IMR-90 (cell line): ENCODE measurements around the gene C16orf90. TPM values are rescaled to one million over a fixed set of nuclear protein-coding genes. Genes with fewer than 3 reads are reported as not detected.

ENCODE experiments used
- ATAC-seq: fragments of 200-7000 bp; cut with Tn5 transposase; 2 replicates; pipeline ENCODE4 v1.9.1; 2020; ENCODE audit warnings: low read depth, mild to moderate bottlenecking, moderate library complexity
- BruUV-seq: library from RNA; stranded (reverse); fragments of 400-500 nt; replicated peaks from 2 replicates; lab custom pipeline; 2021; lab: Mats Ljungman, UMichigan
- CTCF ChIA-PET: fragments of 300-600 bp; formaldehyde crosslinking; extraction: SDS; loops from one replicate; lab custom pipeline; 2021; ENCODE audit warnings: antibody characterized with exemption; lab: Yijun Ruan, JAX
- POLR2A ChIA-PET: fragments of 300-600 bp; sonication (Branson Sonifier 250); formaldehyde crosslinking; loops from one replicate; lab custom pipeline; 2022; ENCODE audit warnings: antibody characterized with exemption; ENCODE audit not compliant: unreplicated experiment; lab: Charles Lee
- DNase-seq: peaks from one replicate; pipeline ENCODE4 v3.0.0; 2013
- H2AFZ ChIP-seq: replicated peaks from 2 replicates; pipeline ENCODE3; 2013; ENCODE audit warnings: low read length, mild to moderate bottlenecking; ENCODE audit not compliant: poor library complexity
- H2AK5ac ChIP-seq: 2 replicates; pipeline ENCODE4 v1.6.1; 2013; ENCODE audit warnings: low read depth, low read length, inconsistent platforms
- H2AK9ac ChIP-seq: replicated peaks from 2 replicates; pipeline ENCODE3; 2013; ENCODE audit warnings: mild to moderate bottlenecking, low read depth, low read length, moderate library complexity; ENCODE audit not compliant: poor library complexity
- H2BK120ac ChIP-seq: 2 replicates; pipeline ENCODE4 v1.6.1; 2013; ENCODE audit warnings: low read depth, low read length, inconsistent platforms
- H2BK15ac ChIP-seq: 3 replicates; pipeline ENCODE4 v1.6.1; 2013; ENCODE audit warnings: low read depth, low read length, inconsistent platforms
- H2BK20ac ChIP-seq: 2 replicates; pipeline ENCODE4 v1.6.1; 2013; ENCODE audit warnings: low read depth, mild to moderate bottlenecking, inconsistent platforms, low read length, moderate library complexity
- H2BK5ac ChIP-seq: 2 replicates; pipeline ENCODE4 v1.6.1; 2013; ENCODE audit warnings: mild to moderate bottlenecking, low read depth, low read length, inconsistent platforms; ENCODE audit not compliant: poor library complexity, severe bottlenecking
- H3K14ac ChIP-seq: replicated peaks from 2 replicates; pipeline ENCODE4 v1.6.1; 2013; ENCODE audit warnings: low read depth, low read length, inconsistent platforms
- H3K18ac ChIP-seq: 2 replicates; pipeline ENCODE4 v1.6.1; 2013; ENCODE audit warnings: low read depth, low read length, control low read depth
- H3K23ac ChIP-seq: 2 replicates; pipeline ENCODE4 v1.6.1; 2013; ENCODE audit warnings: low read depth, low read length, inconsistent platforms
- H3K27ac ChIP-seq: 2 replicates; pipeline ENCODE4 v1.5.1; 2013; ENCODE audit warnings: mild to moderate bottlenecking, control low read depth, low read length; ENCODE audit not compliant: insufficient read depth
- H3K27me3 ChIP-seq: 2 replicates; pipeline ENCODE4 v1.6.1; 2013; ENCODE audit warnings: low read length; ENCODE audit not compliant: control insufficient read depth, insufficient read depth
- H3K36me3 ChIP-seq: 2 replicates; pipeline ENCODE4 v1.6.1; 2013; ENCODE audit warnings: low read length, mixed read lengths; ENCODE audit not compliant: control insufficient read depth, insufficient read depth
- H3K4ac ChIP-seq: 2 replicates; pipeline ENCODE4 v1.6.1; 2013; ENCODE audit warnings: low read depth, low read length, inconsistent platforms
- H3K4me1 ChIP-seq: 2 replicates; pipeline ENCODE4 v1.6.1; 2013; ENCODE audit warnings: low read length, mixed read lengths; ENCODE audit not compliant: control insufficient read depth, insufficient read depth
- H3K4me2 ChIP-seq: 2 replicates; pipeline ENCODE4 v1.6.1; 2013; ENCODE audit warnings: low read depth, mild to moderate bottlenecking, control low read depth, low read length, moderate library complexity
- H3K4me3 ChIP-seq: 2 replicates; pipeline ENCODE4 v1.5.1; 2013; ENCODE audit warnings: low read depth, mild to moderate bottlenecking, control low read depth, low read length, moderate library complexity; ENCODE audit not compliant: insufficient read depth
- H3K56ac ChIP-seq: 2 replicates; pipeline ENCODE4 v1.6.1; 2013; ENCODE audit warnings: low read length, inconsistent platforms; ENCODE audit not compliant: insufficient read depth; ENCODE audit errors: extremely low read depth
- H3K79me1 ChIP-seq, 2 experiments: 2 replicates each; pipeline ENCODE4 v1.6.1; 2013; ENCODE audit warnings: low read length in 2 of 2, inconsistent platforms in 1 of 2, low read depth in 1 of 2
- H3K9ac ChIP-seq: 2 replicates; pipeline ENCODE4 v1.6.1; 2013; ENCODE audit warnings: low read depth, low read length, control low read depth
- H3K9me1 ChIP-seq: 2 replicates; pipeline ENCODE4 v1.6.1; 2013; ENCODE audit warnings: low read length, inconsistent platforms; ENCODE audit not compliant: insufficient read depth
- H3K9me3 ChIP-seq: 2 replicates; pipeline ENCODE4 v1.6.1; 2013; ENCODE audit warnings: low read length; ENCODE audit not compliant: control insufficient read depth, insufficient read depth
- H4K20me1 ChIP-seq: 2 replicates; pipeline ENCODE4 v1.6.1; 2013; ENCODE audit warnings: low read length, inconsistent platforms; ENCODE audit not compliant: insufficient read depth
- H4K5ac ChIP-seq: 2 replicates; pipeline ENCODE4 v1.6.1; 2013; ENCODE audit warnings: mild to moderate bottlenecking, low read depth, low read length, control low read depth
- H4K8ac ChIP-seq, 2 experiments: 2 replicates each; pipeline ENCODE4 v1.6.1; 2013; ENCODE audit warnings: low read depth in 2 of 2, low read length in 2 of 2, control low read depth in 1 of 2, inconsistent platforms in 1 of 2
- H4K91ac ChIP-seq: 2 replicates; pipeline ENCODE4 v1.6.1; 2013; ENCODE audit warnings: low read depth, low read length, inconsistent platforms; ENCODE audit not compliant: insufficient read depth
- BHLHE40 ChIP-seq: fragments of 150-350 bp; IDR thresholded peaks from 2 replicates; pipeline ENCODE4 v1.6.1; 2016; ENCODE audit warnings: mild to moderate bottlenecking, low read depth, low read length
- CHD1 ChIP-seq: IDR thresholded peaks from 2 replicates; pipeline ENCODE4 v1.6.1; 2012; ENCODE audit warnings: low read depth, low read length, improper control_type of control experiment
- FOS ChIP-seq: fragments of 150-350 bp; IDR thresholded peaks from 2 replicates; pipeline ENCODE4 v1.6.1; 2016; ENCODE audit warnings: low read depth, low read length
- MAFK ChIP-seq: IDR thresholded peaks from 2 replicates; pipeline ENCODE4 v1.6.1; 2012; ENCODE audit warnings: low read depth, low read length, improper control_type of control experiment
- MXI1 ChIP-seq: IDR thresholded peaks from 2 replicates; pipeline ENCODE4 v1.6.1; 2012; ENCODE audit warnings: low read depth, mild to moderate bottlenecking, low read length, moderate library complexity, borderline replicate concordance
- POLR2A ChIP-seq: IDR thresholded peaks from 2 replicates; pipeline ENCODE4 v1.6.1; 2012; ENCODE audit warnings: mild to moderate bottlenecking, low read depth, low read length
- RAD21 ChIP-seq: IDR thresholded peaks from 2 replicates; pipeline ENCODE4 v1.6.1; 2012; ENCODE audit warnings: low read length, improper control_type of control experiment
- RCOR1 ChIP-seq: IDR thresholded peaks from 2 replicates; pipeline ENCODE4 v1.6.1; 2012; ENCODE audit warnings: mild to moderate bottlenecking, low read length, improper control_type of control experiment; ENCODE audit not compliant: insufficient replicate concordance
- WGBS, 2 experiments: methylation state at CpG; one replicate each; pipeline versions ENCODE4 v1.1.5 to v1.1.7; 2013; ENCODE audit warnings: missing lambda C conversion rate in 2 of 2; ENCODE audit not compliant: insufficient read length in 1 of 2; ENCODE audit errors: extremely low coverage in 2 of 2; 5-methylcytosine and 5-hydroxymethylcytosine counted together
- dilution Hi-C: fragments of 300-500 bp; cut with HindIII; formaldehyde crosslinking; loops from one replicate; pipeline ENCODE4 v1.14.3; 2018; ENCODE audit warnings: low sequenced_read_pairs; ENCODE audit not compliant: unreplicated experiment
- in situ Hi-C: fragments of 300-500 bp; cut with MboI; formaldehyde crosslinking; loops from 3 replicates; pipeline ENCODE4 v1.14.3; 2019; ENCODE audit warnings: low sequenced_read_pairs, inconsistent platforms, mixed read lengths
- intact Hi-C: fragments of 100-400 bp; cut with micrococcal nuclease; formaldehyde crosslinking; loops from 2 replicates; pipeline ENCODE4 v1.10.0; 2022
- polyA plus RNA-seq, 3 experiments: library from polyadenylated mRNA; depleted of rRNA; stranded (reverse); fragments of >200 nt; gene quantifications; 2 replicates each; pipeline ENCODE4 v1.2.3, GENCODE V29; 2012; ENCODE audit warnings: low replicate concordance in 1 of 3
- total RNA-seq: library from RNA; depleted of rRNA; stranded (reverse); fragments of >200 nt; gene quantifications from 2 replicates; pipeline ENCODE4 v1.2.3, GENCODE V29; 2012
- TF ChIP-seq, protein P1 (sequence below): fragments of 150-350 bp; IDR thresholded peaks from 2 replicates; pipeline ENCODE4 v1.6.1; 2017; ENCODE audit warnings: mild to moderate bottlenecking, antibody characterized with exemption, low read length, low read depth
- TF ChIP-seq, protein P2 (sequence below): fragments of 150-350 bp; IDR thresholded peaks from 2 replicates; pipeline ENCODE4 v1.6.1; 2016; ENCODE audit warnings: low read depth, mild to moderate bottlenecking, low read length, moderate library complexity, borderline replicate concordance

C16orf90 gene
- total and polyA plus RNA-seq, 2 of the 4 experiments (the other 2 are of a cell fraction): not detected

- peaks cover 15 to 66% of the 10 kb centered on the region in 2 experiments for H3K79me1 ChIP-seq
- no peak overlapping the region for H2BK120ac ChIP-seq
- ChIA-PET POLR2A (no interaction called here), CTCF (no interaction called here)
- no peak overlapping the region for H3K4me2 ChIP-seq
- H3K27ac ChIP-seq: no peak overlapping the region
- no TSS peak for BruUV-seq
- H3K14ac ChIP-seq: no peak overlapping the region
- H4K8ac ChIP-seq: no peak overlapping the region
- no peaks in the 10 kb centered on the region for H3K4me1 ChIP-seq
- no peak overlapping the region for H2BK20ac ChIP-seq
- in situ Hi-C loops: no loop called here
- no peaks in the 10 kb centered on the region for H3K9me3 ChIP-seq
- TF ChIP-seq CHD1 (no peak), MAFK (no peak), RCOR1 (no peak), FOS (no peak), MXI1 (no peak), RAD21 (no peak), POLR2A (no peak), BHLHE40 (no peak)
- TF ChIP-seq, protein P1, sequence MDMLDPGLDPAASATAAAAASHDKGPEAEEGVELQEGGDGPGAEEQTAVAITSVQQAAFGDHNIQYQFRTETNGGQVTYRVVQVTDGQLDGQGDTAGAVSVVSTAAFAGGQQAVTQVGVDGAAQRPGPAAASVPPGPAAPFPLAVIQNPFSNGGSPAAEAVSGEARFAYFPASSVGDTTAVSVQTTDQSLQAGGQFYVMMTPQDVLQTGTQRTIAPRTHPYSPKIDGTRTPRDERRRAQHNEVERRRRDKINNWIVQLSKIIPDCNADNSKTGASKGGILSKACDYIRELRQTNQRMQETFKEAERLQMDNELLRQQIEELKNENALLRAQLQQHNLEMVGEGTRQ: no peak
- TF ChIP-seq, protein P2, sequence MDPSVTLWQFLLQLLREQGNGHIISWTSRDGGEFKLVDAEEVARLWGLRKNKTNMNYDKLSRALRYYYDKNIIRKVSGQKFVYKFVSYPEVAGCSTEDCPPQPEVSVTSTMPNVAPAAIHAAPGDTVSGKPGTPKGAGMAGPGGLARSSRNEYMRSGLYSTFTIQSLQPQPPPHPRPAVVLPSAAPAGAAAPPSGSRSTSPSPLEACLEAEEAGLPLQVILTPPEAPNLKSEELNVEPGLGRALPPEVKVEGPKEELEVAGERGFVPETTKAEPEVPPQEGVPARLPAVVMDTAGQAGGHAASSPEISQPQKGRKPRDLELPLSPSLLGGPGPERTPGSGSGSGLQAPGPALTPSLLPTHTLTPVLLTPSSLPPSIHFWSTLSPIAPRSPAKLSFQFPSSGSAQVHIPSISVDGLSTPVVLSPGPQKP: no peak
- H2BK5ac ChIP-seq: no peak overlapping the region
- H3K18ac ChIP-seq: no peak overlapping the region
- no peak overlapping the region for H3K4me3 ChIP-seq
- H3K4ac ChIP-seq: no peak overlapping the region
- dilution Hi-C loops: no loop called here
- no peak overlapping the region for H4K5ac ChIP-seq
- WGBS, 2 experiments: 88% methylated on average over 7 of the region's 12 CpGs; no CpG with 5 or more reads in 1 of the 2 experiments
- no peak for ATAC-seq
- H2AK5ac ChIP-seq: no peak overlapping the region
- no peaks in the 10 kb centered on the region for H3K27me3 ChIP-seq
- peaks cover 11% of the 10 kb centered on the region for H3K9me1 ChIP-seq
- H2AFZ ChIP-seq: no peak overlapping the region
- no peak for DNase-seq
- no peak overlapping the region for H3K9ac ChIP-seq
- peaks cover 38% of the 10 kb centered on the region for H4K20me1 ChIP-seq
- H4K91ac ChIP-seq: no peak overlapping the region
- no peak overlapping the region for H3K56ac ChIP-seq
- H3K23ac ChIP-seq: no peak overlapping the region
- peaks cover 52% of the 10 kb centered on the region for H3K36me3 ChIP-seq
- intact Hi-C loops: no loop called here
- H2AK9ac ChIP-seq: no peak overlapping the region
- H2BK15ac ChIP-seq: no peak overlapping the region
Measured at GRCh38 chr16:3479654-3480216, 15.6 kb downstream of the C16orf90 start.
